ENCODE data around the gene PHLDB1. TPM values are rescaled to one million over a fixed set of nuclear protein-coding genes. Genes with fewer than 3 reads are reported as not detected.
A peak's percentile ranks its signal among the peaks of the same experiment; 100 is the strongest.

Gene PHLDB1
- total RNA-seq, 1 donor from 2014 or later = 45.4 TPM

GRCh38 chr11:118656563-118657165 is 49.2 kb downstream of the PHLDB1 start:
- Mint-ChIP-seq H3K36me3 (ENCODE audit: low read depth, unreplicated experiment) (peaks cover 27% of the 10 kb centered on the region), H3K27me3 (ENCODE audit: unreplicated experiment) (peaks cover 8% of the 10 kb centered on the region), H3K4me1 (ENCODE audit: unreplicated experiment) (peaks cover 19% of the 10 kb centered on the region), H3K27ac (ENCODE audit: unreplicated experiment) (no peak overlapping the region), H3K4me3 (ENCODE audit: unreplicated experiment) (no peak overlapping the region), H3K9me3 (ENCODE audit: unreplicated experiment) (no peaks in the 10 kb centered on the region)
- TF ChIP-seq, protein P1, sequence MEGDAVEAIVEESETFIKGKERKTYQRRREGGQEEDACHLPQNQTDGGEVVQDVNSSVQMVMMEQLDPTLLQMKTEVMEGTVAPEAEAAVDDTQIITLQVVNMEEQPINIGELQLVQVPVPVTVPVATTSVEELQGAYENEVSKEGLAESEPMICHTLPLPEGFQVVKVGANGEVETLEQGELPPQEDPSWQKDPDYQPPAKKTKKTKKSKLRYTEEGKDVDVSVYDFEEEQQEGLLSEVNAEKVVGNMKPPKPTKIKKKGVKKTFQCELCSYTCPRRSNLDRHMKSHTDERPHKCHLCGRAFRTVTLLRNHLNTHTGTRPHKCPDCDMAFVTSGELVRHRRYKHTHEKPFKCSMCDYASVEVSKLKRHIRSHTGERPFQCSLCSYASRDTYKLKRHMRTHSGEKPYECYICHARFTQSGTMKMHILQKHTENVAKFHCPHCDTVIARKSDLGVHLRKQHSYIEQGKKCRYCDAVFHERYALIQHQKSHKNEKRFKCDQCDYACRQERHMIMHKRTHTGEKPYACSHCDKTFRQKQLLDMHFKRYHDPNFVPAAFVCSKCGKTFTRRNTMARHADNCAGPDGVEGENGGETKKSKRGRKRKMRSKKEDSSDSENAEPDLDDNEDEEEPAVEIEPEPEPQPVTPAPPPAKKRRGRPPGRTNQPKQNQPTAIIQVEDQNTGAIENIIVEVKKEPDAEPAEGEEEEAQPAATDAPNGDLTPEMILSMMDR (IDR thresholded peaks at IDR 0.05; ENCODE audit: unreplicated experiment) = no peak
- DNase-seq (ENCODE audit: low spot score) = no peak

DNA sequence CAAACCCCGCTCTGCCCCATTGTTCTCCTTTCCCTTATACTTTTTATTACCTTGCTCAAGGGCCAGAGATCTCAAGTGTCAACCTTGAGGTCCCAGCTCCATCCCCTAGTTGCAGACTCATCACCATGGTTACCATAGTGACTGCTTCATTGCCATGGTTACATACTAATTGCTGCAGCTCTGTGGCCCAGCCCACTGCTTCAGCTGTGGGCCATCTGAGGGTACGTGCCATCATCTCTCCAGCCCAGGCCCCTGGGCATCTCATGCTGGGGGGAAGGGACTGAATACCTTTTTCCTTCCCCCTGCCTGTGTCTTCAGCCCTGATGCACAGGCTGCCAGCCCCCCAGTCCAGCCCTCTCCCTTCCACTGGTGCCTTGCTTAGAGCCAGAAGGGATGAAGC is 49.8 kb downstream of the PHLDB1 start:
- TF ChIP-seq, protein P1 (IDR thresholded peaks at IDR 0.05; ENCODE audit: unreplicated experiment) = no peak
- Mint-ChIP-seq H3K4me1 (ENCODE audit: unreplicated experiment) (peaks cover 18% of the 10 kb centered on the region), H3K27me3 (ENCODE audit: unreplicated experiment) (peaks cover 8% of the 10 kb centered on the region), H3K9me3 (ENCODE audit: unreplicated experiment) (no peaks in the 10 kb centered on the region), H3K4me3 (ENCODE audit: unreplicated experiment) (no peak overlapping the region), H3K36me3 (ENCODE audit: low read depth, unreplicated experiment) (peaks cover 21% of the 10 kb centered on the region), H3K27ac (ENCODE audit: unreplicated experiment) (peak overlapping the region; percentile 52)
- no peak for DNase-seq (ENCODE audit: low spot score)

GRCh38 chr11:118657709-118658428 is 50.5 kb downstream of the PHLDB1 start:
- H3K4me3 Mint-ChIP-seq (ENCODE audit: unreplicated experiment) = no peak overlapping the region
- no peak overlapping the region for H3K27ac Mint-ChIP-seq (ENCODE audit: unreplicated experiment)
- peaks cover 7% of the 10 kb centered on the region for H3K27me3 Mint-ChIP-seq (ENCODE audit: unreplicated experiment)
- no peaks in the 10 kb centered on the region for H3K9me3 Mint-ChIP-seq (ENCODE audit: unreplicated experiment)
- TF ChIP-seq, protein P1 (IDR thresholded peaks at IDR 0.05; ENCODE audit: unreplicated experiment) = no peak
- peaks cover 11% of the 10 kb centered on the region for H3K4me1 Mint-ChIP-seq (ENCODE audit: unreplicated experiment)
- no peak for DNase-seq (ENCODE audit: low spot score)
- peaks cover 15% of the 10 kb centered on the region for H3K36me3 Mint-ChIP-seq (ENCODE audit: low read depth, unreplicated experiment)

DNA sequence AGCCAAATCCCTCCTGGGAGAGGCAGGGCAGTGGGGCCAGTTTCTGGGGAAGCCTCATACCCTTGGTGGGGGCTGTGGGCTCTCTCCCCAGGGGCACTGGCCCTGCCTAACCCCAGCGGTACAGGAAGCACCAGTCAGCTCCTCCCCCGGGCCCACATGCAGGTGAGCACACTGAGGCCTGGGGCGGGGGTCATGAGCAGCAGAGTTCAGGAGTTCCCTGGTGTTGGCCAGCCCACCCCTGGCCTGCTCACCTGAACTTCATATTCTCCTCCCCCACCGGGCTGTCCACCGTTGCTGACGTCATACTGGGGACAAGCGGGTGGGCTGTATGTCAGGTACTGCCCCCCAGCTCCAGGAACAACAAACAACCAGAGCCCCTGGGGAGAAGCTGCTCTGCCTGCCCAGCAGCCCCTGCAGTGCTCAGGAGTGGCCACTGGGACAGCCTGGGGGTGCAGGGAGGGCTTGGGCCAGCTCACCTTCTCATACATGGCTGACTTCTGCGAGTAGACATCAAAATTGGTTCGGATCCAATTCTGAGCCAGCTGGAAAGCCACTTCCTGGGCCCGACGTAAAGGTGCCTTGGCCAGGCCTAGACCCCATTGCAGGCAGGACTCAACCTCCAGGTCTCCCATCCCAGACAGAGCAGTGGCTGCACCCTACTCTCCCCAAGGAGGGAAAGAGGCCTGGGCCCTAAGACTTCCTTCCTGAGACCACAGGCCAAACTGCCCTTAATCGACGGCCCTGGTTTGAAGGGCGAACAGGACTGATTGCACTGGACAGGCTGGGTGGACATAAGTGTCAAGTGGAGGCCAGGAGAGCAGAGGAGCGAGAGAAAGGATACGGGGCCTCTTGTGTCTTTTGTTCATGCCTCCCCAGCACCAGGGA is 51.3 kb downstream of the PHLDB1 start:
- Mint-ChIP-seq H3K9me3 (ENCODE audit: unreplicated experiment) (no peaks in the 10 kb centered on the region), H3K27ac (ENCODE audit: unreplicated experiment) (no peak overlapping the region), H3K36me3 (ENCODE audit: low read depth, unreplicated experiment) (peaks cover 13% of the 10 kb centered on the region), H3K27me3 (ENCODE audit: unreplicated experiment) (peaks cover 9% of the 10 kb centered on the region), H3K4me3 (ENCODE audit: unreplicated experiment) (no peak overlapping the region), H3K4me1 (ENCODE audit: unreplicated experiment) (peaks cover 8% of the 10 kb centered on the region)
- DNase-seq (ENCODE audit: low spot score) = peak; percentile 25
- TF ChIP-seq, protein P1 (IDR thresholded peaks at IDR 0.05; ENCODE audit: unreplicated experiment) = no peak
